ENCODE measurements around the gene C1orf50.

GRCh38 chr1:42774928-42775526, 8.0 kb downstream of the C1orf50 start:
- TF ChIP-seq CTCF (IDR thresholded peaks at IDR 0.05 in 8 of 11, conservative IDR thresholded peaks at IDR 0.05 in 3 of 11) (no peak), POLR2A (IDR thresholded peaks at IDR 0.05) (no peak)
